ENCODE data around the gene HRK.
A peak's percentile ranks its signal among the peaks of the same experiment; 100 is the strongest.

The HRK gene

DNA sequence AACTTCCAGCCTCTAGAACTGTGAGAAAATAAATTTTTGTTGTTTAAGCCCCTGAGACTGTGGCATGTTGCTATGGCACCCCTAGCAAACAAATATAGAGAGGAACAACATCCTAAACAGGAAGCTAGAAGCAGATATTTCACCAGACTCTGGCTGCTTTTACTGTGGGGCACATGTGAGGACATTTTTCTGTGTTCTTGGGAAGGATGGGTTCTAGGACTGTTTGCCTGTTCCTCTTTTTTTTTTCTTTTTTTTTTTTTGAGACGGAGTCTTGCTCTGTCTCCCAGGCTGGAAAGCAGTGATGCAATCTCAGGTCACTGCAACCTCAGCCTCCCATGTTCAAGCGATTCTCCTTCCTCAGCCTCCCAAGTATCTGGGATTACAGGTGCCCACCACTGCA, 4.2 kb upstream of the HRK start:
- H3K9ac ChIP-seq (ENCODE audit: low read depth, low read length) = no peak overlapping the region
- H3K9me3 ChIP-seq (ENCODE audit: control insufficient read depth, insufficient read depth, low read length) = no peaks in the 10 kb centered on the region

DNA sequence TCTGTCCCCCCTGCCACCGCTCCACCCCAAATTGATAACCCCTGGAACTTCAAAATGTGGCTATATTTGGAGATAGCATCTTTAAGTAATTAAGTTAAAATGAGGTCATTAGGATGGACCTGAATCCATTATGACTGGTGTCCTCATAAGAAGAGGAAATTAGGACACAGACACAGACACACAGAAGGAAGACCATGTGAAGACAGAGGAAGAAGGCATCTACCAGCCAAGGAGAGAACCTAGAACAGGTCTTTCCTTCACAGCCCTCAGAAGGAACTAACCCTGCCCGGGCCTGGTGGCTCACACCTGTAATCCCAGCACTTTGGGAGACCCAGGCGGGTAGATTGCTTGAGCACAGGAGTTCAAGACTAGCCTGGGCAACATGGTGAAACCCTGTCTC, 3.6 kb upstream of the HRK start:
- Histone ChIP-seq H3K4me1 (ENCODE audit: insufficient read depth, low read length) (no peaks in the 10 kb centered on the region), H3K36me3 (ENCODE audit: insufficient read depth, low read length) (no peaks in the 10 kb centered on the region), H3K9me3 (ENCODE audit: control insufficient read depth, insufficient read depth, low read length) (no peaks in the 10 kb centered on the region), H3K9ac (ENCODE audit: low read depth, low read length) (no peak overlapping the region)

More for the DNA sequence above, 4.2 kb upstream of the HRK start:
- no peaks in the 10 kb centered on the region for H3K4me1 ChIP-seq (ENCODE audit: insufficient read depth, low read length)
- no peaks in the 10 kb centered on the region for H3K36me3 ChIP-seq (ENCODE audit: insufficient read depth, low read length)

DNA sequence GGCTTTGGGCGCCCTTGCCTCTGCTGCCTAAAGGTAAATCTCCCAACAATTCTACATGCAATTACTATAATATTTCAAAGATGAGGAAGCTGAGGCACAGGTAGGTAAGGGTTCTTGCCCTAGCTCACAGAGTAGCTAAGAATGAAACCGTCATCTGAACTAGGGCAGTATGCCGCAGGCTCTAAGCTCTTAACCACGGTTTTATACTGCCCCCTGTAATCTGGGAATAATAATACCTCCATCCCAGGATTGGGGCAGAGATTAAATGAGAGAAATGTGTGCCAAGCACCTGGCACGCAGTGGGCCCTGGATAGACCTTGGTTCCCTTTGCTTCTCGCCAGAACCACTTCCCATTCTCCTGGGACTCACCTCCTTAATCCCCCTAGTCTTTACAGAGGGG, 1.5 kb upstream of the HRK start:
- Histone ChIP-seq H3K36me3 (ENCODE audit: insufficient read depth, low read length) (no peaks in the 10 kb centered on the region), H3K9me3 (ENCODE audit: control insufficient read depth, insufficient read depth, low read length) (no peaks in the 10 kb centered on the region), H3K4me1 (ENCODE audit: insufficient read depth, low read length) (no peaks in the 10 kb centered on the region), H3K9ac (ENCODE audit: low read depth, low read length) (no peak overlapping the region; the same call in 1 of the 2 replicates)

DNA sequence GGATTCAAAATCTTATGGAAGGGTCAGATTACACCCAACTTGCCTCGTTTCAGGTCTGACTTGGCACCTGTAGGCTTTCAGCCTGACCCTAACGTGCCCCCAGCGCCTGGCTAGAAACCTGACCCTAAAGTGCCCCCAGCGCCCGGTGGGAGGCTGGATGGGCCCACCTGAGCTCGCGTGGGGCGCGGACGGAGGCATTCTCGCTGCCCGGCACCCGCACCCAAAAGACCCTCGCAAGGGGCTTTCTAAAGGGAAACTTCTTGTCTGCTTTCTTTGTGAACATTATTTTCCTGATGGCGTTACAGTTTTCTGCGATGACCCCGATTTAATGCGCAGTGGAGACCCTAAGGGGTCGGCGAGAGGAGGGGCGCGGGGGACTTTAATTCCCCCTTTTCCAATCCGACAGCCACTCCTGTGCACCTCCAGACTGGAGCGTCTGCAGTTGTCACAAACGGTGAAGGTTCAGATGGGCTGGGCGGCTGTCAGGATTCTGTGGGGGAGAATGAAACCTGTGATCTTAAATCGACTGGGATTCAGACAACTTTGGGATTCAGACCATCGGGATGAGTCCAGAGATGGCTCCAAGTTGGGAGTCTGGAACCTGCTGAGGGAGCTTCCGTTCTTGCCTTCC, 751 bp upstream of the HRK start:
- Histone ChIP-seq H3K4me1 (ENCODE audit: insufficient read depth, low read length) (no peaks in the 10 kb centered on the region), H3K9me3 (ENCODE audit: control insufficient read depth, insufficient read depth, low read length) (no peaks in the 10 kb centered on the region), H3K36me3 (ENCODE audit: insufficient read depth, low read length) (no peaks in the 10 kb centered on the region), H3K9ac (ENCODE audit: low read depth, low read length) (peak overlapping the region; percentile 89)

DNA sequence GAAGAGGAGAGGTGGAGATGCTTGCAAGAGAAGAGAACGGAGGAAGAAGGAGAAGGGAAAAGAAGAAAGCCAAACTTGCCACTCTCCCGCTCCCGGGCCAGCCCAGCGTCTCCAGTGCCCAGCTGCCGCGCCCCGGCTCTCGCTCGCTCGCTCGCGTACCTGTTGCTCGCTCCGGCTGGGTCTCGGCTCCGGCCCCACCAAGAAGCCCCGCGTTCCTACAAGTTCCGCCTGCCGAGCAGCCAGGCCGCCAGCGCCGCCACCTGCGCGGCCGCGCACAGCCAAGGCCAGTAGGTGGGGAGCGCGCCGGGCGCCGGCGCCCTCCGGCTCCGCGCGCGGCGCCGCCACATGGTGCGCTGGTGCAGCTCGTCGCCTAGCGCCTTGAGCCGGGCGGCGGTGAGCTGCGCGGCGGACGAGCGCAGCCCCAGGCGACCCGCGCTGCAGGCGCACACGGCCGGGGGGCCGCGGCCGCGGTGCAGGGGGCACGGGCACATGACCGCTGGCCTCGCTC, 370 bp downstream of the HRK start:
- Histone ChIP-seq H3K9me3 (ENCODE audit: control insufficient read depth, insufficient read depth, low read length) (no peaks in the 10 kb centered on the region), H3K36me3 (ENCODE audit: insufficient read depth, low read length) (no peaks in the 10 kb centered on the region), H3K4me1 (ENCODE audit: insufficient read depth, low read length) (peaks cover 4% of the 10 kb centered on the region; the same call in 1 of the 2 replicates), H3K9ac (ENCODE audit: low read depth, low read length) (peak overlapping the region; percentile 89)

DNA sequence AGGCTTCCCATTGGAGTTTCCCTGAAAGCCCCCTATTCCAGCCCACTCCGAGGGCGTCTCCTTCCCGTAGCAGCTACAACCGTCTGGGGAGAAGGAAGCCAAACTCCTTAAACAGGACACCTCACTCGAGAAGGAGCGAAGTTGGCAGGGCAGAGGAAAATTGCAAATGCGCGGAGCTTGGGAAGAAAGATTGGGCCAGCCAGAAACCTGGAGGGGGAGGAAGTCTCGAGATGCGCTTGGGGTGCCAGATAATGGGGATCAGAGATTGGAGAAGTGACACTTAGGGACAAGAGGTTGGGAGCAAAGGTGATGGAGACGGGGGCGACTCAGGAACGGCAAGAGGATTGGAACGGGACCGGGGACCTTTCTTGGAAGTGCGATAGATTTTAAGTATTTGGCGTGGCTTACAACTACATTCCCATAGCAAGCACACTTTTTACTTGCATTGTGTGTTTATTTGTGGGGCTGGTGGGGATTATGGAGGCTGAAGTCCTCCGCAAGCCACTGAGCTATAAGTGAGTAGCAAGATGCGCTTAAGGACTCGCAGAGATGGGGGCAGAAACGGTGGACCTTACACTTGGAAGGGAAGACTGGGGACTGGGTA, 926 bp downstream of the HRK start:
- Histone ChIP-seq H3K4me1 (ENCODE audit: insufficient read depth, low read length) (peaks cover 4% of the 10 kb centered on the region; the same call in 1 of the 2 replicates), H3K36me3 (ENCODE audit: insufficient read depth, low read length) (no peaks in the 10 kb centered on the region), H3K9me3 (ENCODE audit: control insufficient read depth, insufficient read depth, low read length) (no peaks in the 10 kb centered on the region), H3K9ac (ENCODE audit: low read depth, low read length) (peak overlapping the region; percentile 89)

DNA sequence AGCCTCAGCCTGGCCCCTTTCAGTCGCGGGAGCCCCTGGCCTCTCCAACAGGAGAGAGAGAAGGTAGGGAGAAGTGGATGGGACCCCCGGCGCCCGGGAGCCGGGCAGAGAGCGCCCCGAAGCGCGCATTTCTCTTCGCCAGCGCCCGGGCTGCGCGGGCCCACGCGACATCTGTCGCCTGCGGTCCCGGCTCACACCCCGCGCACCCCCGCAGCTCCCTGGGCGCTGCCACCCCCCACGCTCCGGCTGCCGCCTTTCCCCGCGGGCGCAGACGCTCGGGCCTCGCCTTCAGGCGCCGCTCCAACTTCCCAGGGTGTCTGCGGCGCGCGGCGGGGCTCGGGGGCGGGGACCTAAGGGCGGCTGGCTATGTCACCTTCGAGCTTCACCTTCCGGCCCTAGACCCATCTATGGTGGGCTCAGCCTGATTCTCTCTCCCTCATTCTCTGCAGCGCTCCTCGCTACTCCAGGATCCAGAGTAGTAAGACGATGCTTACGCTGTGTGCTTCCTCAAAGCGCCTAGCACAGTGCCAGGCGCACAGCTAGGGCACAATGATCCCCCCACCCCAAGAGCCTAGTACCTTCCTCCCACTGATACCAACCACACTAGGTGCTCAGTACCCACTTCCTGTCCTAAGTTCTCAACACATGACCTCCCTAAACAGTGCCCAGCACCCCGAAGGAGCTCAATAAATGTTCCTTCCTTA, 1.6 kb downstream of the HRK start:
- Histone ChIP-seq H3K9ac (ENCODE audit: low read depth, low read length) (peak overlapping the region; percentile 89), H3K4me1 (ENCODE audit: insufficient read depth, low read length) (peaks cover 4% of the 10 kb centered on the region; the same call in 1 of the 2 replicates), H3K36me3 (ENCODE audit: insufficient read depth, low read length) (no peaks in the 10 kb centered on the region), H3K9me3 (ENCODE audit: control insufficient read depth, insufficient read depth, low read length) (no peaks in the 10 kb centered on the region)

DNA sequence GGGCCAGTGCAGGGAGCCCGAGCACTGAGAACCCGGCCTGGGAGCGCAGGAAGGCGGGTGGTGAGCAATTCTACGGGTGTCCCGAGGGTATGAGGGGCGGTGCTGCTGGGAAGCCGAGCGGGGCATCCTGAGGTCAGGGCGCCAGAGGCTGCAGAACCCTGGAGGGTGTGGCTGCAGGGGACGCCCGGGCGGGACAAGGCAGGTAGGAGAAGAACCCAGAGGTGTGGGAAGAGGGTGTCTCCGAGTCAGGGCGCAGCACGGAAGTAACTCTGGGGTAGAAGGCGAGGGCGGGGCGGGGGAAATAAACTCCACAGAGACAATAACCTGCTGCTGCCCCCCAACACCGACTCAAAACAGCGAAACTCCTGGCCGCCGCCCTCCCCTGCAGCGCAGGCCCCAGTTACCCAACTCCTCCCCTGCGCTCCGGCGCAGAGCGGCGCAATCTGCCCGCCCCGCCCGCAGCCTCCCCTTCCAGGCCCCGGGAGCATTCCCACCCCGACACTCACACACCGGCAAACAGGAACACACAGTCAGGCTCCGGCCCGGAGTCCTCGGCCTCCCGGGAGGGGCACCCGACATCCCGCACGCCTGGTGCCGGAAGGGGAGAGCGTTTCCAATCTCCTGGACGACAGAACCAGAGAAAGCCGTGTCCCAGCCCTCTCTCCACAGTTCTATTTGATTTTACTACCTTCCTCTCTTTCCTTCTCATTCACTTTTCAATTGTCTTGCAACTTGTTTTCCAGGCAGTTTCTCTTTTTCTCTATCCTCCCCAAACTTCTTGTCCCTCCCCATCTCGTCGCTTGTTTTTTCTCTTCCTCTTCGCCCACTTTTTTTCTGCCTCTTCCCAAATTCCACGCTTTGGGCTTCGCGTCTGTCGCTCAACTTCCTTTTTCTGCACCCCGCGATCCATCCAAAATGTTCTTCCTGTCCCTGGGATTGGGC, 2.4 kb downstream of the HRK start:
- no peaks in the 10 kb centered on the region for H3K9me3 ChIP-seq (ENCODE audit: control insufficient read depth, insufficient read depth, low read length)
- H3K9ac ChIP-seq (ENCODE audit: low read depth, low read length) = peak overlapping the region; percentile 89; the same call in 1 of the 2 replicates

DNA sequence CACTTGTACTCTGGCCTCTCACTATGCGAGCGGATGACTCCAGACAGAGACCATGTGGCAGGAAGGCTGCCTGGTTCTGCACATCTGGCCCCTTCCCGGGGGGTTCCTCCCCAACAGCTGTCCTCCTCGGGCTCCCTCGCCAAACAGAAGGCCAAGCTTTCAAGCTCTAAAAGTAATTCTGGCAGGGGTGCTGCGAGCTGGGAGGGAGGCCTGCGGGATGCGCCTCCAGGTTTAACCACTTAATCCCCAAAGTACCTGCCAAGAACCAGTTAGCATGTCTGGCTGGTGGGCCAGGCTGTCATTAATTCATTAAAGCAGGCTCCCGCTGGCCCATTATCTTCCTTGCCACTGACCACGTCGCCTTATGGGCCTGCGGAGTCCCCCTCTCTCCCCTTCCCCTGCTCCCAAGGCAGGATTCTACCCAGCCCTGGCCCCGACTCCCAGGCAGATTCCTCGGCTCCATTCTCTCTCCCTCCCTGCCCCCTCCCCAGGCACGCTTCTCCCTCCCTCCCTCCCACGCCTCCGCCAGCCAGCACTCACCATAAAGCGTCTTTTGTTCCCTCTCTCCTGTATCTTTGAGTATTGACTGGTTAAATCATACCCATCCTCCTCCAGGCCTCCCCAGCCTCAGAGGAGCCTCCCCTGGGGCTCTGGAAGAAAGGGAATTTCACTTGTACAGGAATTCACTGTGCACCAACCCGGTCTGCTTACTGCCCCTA, 4.9 kb downstream of the HRK start:
- H3K36me3 ChIP-seq (ENCODE audit: insufficient read depth, low read length) = no peaks in the 10 kb centered on the region
- peak overlapping the region; percentile 45; the same call in 1 of the 2 replicates for H3K9ac ChIP-seq (ENCODE audit: low read depth, low read length)
- H3K9me3 ChIP-seq (ENCODE audit: control insufficient read depth, insufficient read depth, low read length) = no peaks in the 10 kb centered on the region
- peaks cover 4% of the 10 kb centered on the region; the same call in 1 of the 2 replicates for H3K4me1 ChIP-seq (ENCODE audit: insufficient read depth, low read length)

More for the DNA sequence above, 2.4 kb downstream of the HRK start:
- Histone ChIP-seq H3K4me1 (ENCODE audit: insufficient read depth, low read length) (peaks cover 4% of the 10 kb centered on the region; the same call in 1 of the 2 replicates), H3K36me3 (ENCODE audit: insufficient read depth, low read length) (no peaks in the 10 kb centered on the region)

DNA sequence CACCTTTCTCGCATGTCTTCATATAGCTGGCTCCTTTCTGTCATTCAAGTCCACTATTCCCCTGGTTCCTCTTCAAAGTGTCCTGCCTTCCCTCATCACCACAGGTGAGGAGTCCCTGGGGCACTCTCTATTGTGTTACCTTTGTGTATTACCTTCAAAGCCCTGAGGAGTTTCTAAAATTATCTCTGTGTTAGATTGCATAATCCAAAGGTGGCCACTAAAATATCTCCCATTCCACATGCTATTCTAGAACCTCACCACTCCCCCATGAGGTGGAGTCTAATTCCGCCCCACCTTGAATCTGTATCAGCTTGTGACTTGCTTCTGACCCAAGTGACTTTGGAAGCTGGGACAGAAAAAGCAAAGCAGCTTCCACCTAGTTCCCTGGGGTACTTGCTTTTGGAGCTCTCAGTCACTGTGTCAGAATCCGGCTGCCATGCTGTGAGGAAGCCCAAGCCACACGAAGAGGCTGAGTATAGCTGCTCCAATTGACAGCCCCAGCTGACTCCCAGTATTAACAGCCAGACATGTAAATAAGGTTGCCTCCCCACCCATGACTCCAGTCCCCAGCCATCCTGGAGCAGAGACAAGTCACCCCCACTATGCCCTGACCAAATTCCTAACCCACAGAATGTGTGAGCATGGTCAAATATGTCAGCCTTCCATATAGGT, 6.8 kb downstream of the HRK start:
- H3K4me1 ChIP-seq (ENCODE audit: insufficient read depth, low read length) = peaks cover 4% of the 10 kb centered on the region; the same call in 1 of the 2 replicates
- no peaks in the 10 kb centered on the region for H3K36me3 ChIP-seq (ENCODE audit: insufficient read depth, low read length)
- H3K9ac ChIP-seq (ENCODE audit: low read depth, low read length) = no peak overlapping the region
- no peaks in the 10 kb centered on the region for H3K9me3 ChIP-seq (ENCODE audit: control insufficient read depth, insufficient read depth, low read length)

DNA sequence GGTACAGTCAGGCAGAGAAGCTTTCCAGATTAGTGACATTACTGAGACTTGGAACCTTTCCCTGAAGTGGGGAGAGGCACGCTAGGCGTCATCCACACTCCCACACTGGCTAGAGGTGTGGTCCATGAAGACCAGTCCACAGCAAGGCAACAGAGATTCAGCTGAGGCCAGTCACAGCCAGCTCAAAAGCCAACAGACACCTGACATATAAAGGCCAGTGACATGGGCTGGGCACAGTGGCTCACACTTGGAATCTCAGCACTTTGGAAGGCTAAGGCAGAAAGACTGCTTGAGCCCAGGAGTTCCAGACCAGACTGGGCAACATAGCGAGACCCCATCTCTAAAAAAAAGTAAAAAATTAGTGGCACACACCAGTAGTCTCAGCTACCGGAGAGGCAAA, 10.9 kb downstream of the HRK start:
- Histone ChIP-seq H3K4me1 (ENCODE audit: insufficient read depth, low read length) (no peaks in the 10 kb centered on the region), H3K36me3 (ENCODE audit: insufficient read depth, low read length) (no peaks in the 10 kb centered on the region), H3K9me3 (ENCODE audit: control insufficient read depth, insufficient read depth, low read length) (no peaks in the 10 kb centered on the region), H3K9ac (ENCODE audit: low read depth, low read length) (no peak overlapping the region)

DNA sequence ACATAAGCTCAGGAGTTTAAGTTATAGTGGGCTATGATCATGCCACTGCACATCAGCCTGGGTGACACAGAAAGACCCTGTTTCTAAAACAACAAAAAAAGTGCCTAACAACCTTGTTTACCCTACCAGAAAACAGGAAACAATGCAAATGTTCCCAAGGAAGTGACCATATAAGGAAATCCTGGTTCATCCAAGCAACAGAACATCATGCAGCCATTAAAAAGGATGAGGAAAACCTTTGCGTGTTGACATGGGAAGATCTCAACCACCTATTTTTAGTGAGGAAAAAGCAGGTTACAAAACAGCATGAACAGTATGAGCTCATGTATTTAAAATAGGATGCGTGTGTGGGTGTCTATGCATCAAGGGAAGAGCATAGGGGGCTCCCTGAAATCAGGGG, 13.7 kb downstream of the HRK start:
- H3K9me3 ChIP-seq (ENCODE audit: control insufficient read depth, insufficient read depth, low read length) = no peaks in the 10 kb centered on the region
- H3K4me1 ChIP-seq (ENCODE audit: insufficient read depth, low read length) = 0 out of 2 replicates have a peak, but pooled peaks cover 5% of the 10 kb centered on the region
- H3K36me3 ChIP-seq (ENCODE audit: insufficient read depth, low read length) = no peaks in the 10 kb centered on the region
- no peak overlapping the region for H3K9ac ChIP-seq (ENCODE audit: low read depth, low read length)

All from ES-I3 (cell line).